A549 (cell line): ENCODE data around the gene LDLRAD3.

Experiments
- CTCF ChIP-seq: fragments of >200 bp; sonication (Bioruptor Twin); formaldehyde crosslinking; IDR thresholded peaks from 3 replicates; pipeline ENCODE4 v1.5.1; 2016
- MAX ChIP-seq: IDR thresholded peaks from 2 replicates; pipeline ENCODE4 v1.6.1; 2012
- REST ChIP-seq: fragments of 200-600 bp; sonication (generic); IDR thresholded peaks from 2 replicates; pipeline ENCODE4 v1.6.1; 2016; ENCODE audit warnings: antibody characterized with exemption, mild to moderate bottlenecking, moderate library complexity
- RFX5 ChIP-seq: fragments of 450-650 bp; IDR thresholded peaks from 2 replicates; pipeline ENCODE4 v1.7.1; 2014; ENCODE audit warnings: antibody characterized with exemption, mild to moderate bottlenecking, moderate library complexity

GRCh38 chr11:36073411-36074203, 129.7 kb downstream of the LDLRAD3 start:
- no peak for TF ChIP-seq REST
- no peak for TF ChIP-seq CTCF
- no peak for TF ChIP-seq MAX
- TF ChIP-seq RFX5, result no peak
